H1 (cell line): ENCODE results near the gene CCDC197. TPM values are rescaled to one million over a fixed set of nuclear protein-coding genes. Genes with fewer than 3 reads are reported as not detected.

Experiments
- CTCF ChIA-PET: fragments of 300-600 bp; sonication (Branson Sonifier 250); formaldehyde crosslinking; loops from one replicate; lab custom pipeline; 2021; ENCODE audit not compliant: partially characterized antibody; lab: Charles Lee
- POLR2A ChIA-PET: fragments of 300-600 bp; sonication (Branson Sonifier 250); formaldehyde crosslinking; loops from one replicate; lab custom pipeline; 2021; ENCODE audit warnings: inconsistent platforms; ENCODE audit not compliant: partially characterized antibody; lab: Charles Lee
- DNase-seq, 2 experiments: peaks; one replicate each; pipeline versions ENCODE4 v3.0.0 to v3.0.0-alpha.2; 2010 to 2022; ENCODE audit warnings: low spot score in 2 of 2, low read depth in 1 of 2, mixed read lengths in 1 of 2
- FAIRE-seq: peaks from 2 replicates; lab custom pipeline; 2011; peaks lifted over from hg19 to GRCh38; lab: Jason Lieb, UNC
- H2AFZ ChIP-seq: 2 replicates; pipeline ENCODE4 v1.8.1; 2012; ENCODE audit warnings: low read length, inconsistent platforms
- H2AK5ac ChIP-seq: 2 replicates; pipeline ENCODE4 v1.6.1; 2013; ENCODE audit warnings: low read depth, low read length
- H2BK120ac ChIP-seq: replicated peaks from 2 replicates; pipeline ENCODE3; 2013; ENCODE audit warnings: low read depth, low read length, inconsistent platforms
- H2BK12ac ChIP-seq: 2 replicates; pipeline ENCODE4 v1.6.1; 2013; ENCODE audit warnings: low read depth, low read length
- H2BK15ac ChIP-seq: 2 replicates; pipeline ENCODE4 v1.6.1; 2013; ENCODE audit warnings: low read length
- H2BK20ac ChIP-seq: 2 replicates; pipeline ENCODE4 v1.6.1; 2013; ENCODE audit warnings: low read length
- H2BK5ac ChIP-seq: 2 replicates; pipeline ENCODE4 v1.6.1; 2013; ENCODE audit warnings: low read depth, low read length
- H3K14ac ChIP-seq: 2 replicates; pipeline ENCODE4 v1.6.1; 2013; ENCODE audit warnings: inconsistent platforms; ENCODE audit not compliant: insufficient read length
- H3K18ac ChIP-seq: 2 replicates; pipeline ENCODE4 v1.6.1; 2013; ENCODE audit warnings: low read length; ENCODE audit errors: extremely low read depth
- H3K23ac ChIP-seq: 2 replicates; pipeline ENCODE4 v1.6.1; 2013; ENCODE audit warnings: inconsistent platforms; ENCODE audit not compliant: insufficient read length
- H3K23me2 ChIP-seq: 2 replicates; pipeline ENCODE4 v1.6.1; 2013; ENCODE audit warnings: low read depth, low read length
- H3K27ac ChIP-seq: 2 replicates; pipeline ENCODE4 v1.6.1; 2011; ENCODE audit warnings: low read depth, low read length, inconsistent platforms
- H3K27me3 ChIP-seq, 4 experiments: replicated peaks in 1 of 4; 1 replicate in 1 of 4; 2 replicates in 3 of 4; pipeline versions ENCODE4 v1.6.1 to v1.8.1; 2011 to 2013; ENCODE audit warnings: low read length in 3 of 4, mild to moderate bottlenecking in 3 of 4, inconsistent platforms in 2 of 4, mixed read lengths in 2 of 4, moderate library complexity in 1 of 4; ENCODE audit not compliant: control insufficient read depth in 3 of 4, insufficient read depth in 3 of 4; ENCODE audit errors: extremely low read depth in 1 of 4
- H3K36me3 ChIP-seq, 4 experiments: 2 replicates each; pipeline versions ENCODE4 v1.6.1 to v1.8.1; 2011 to 2013; ENCODE audit warnings: mild to moderate bottlenecking in 4 of 4, low read length in 3 of 4, moderate library complexity in 2 of 4, control low read depth in 1 of 4, inconsistent platforms in 1 of 4; ENCODE audit not compliant: insufficient read depth in 4 of 4, control insufficient read depth in 2 of 4
- H3K4ac ChIP-seq: replicated peaks from 2 replicates; pipeline ENCODE3; 2013; ENCODE audit warnings: low read length, low read depth, mixed read lengths, inconsistent platforms; ENCODE audit not compliant: insufficient read length
- H3K4me1 ChIP-seq, 4 experiments: replicated peaks in 1 of 4; 1 replicate in 1 of 4; 2 replicates in 3 of 4; pipeline versions ENCODE4 v1.6.1 to v1.8.1; 2011 to 2013; ENCODE audit warnings: low read length in 3 of 4, inconsistent platforms in 2 of 4, mixed read lengths in 1 of 4; ENCODE audit not compliant: insufficient read depth in 4 of 4, control insufficient read depth in 3 of 4
- H3K4me2 ChIP-seq, 2 experiments: 2 replicates each; pipeline versions ENCODE4 v1.6.1 to v1.8.1; 2011 to 2013; ENCODE audit warnings: low read depth in 2 of 2, low read length in 2 of 2, control low read depth in 1 of 2, inconsistent platforms in 1 of 2, mild to moderate bottlenecking in 1 of 2; ENCODE audit not compliant: insufficient read depth in 1 of 2
- H3K4me3 ChIP-seq, 4 experiments: fragments of 200-600, 300-600 bp in 1 of 4; sonication (generic), shearing (Covaris generic), sonication (Bioruptor Twin) in 1 of 4; 2 replicates each; pipeline versions ENCODE4 v1.5.1 to v1.8.1; 2011 to 2016; ENCODE audit warnings: low read length in 4 of 4, low read depth in 3 of 4, control low read depth in 2 of 4, inconsistent platforms in 2 of 4, mild to moderate bottlenecking in 2 of 4, mixed read lengths in 1 of 4, moderate library complexity in 1 of 4; ENCODE audit not compliant: insufficient read depth in 2 of 4; ENCODE audit errors: extremely low read depth in 1 of 4
- H3K56ac ChIP-seq: replicated peaks from 2 replicates; pipeline ENCODE3; 2013; ENCODE audit warnings: low read depth, mild to moderate bottlenecking, mixed read lengths, low read length, inconsistent platforms; ENCODE audit not compliant: insufficient read length
- H3K79me1 ChIP-seq: 2 replicates; pipeline ENCODE4 v1.6.1; 2013; ENCODE audit warnings: low read depth, low read length, control low read depth
- H3K79me2 ChIP-seq, 2 experiments: 2 replicates each; pipeline versions ENCODE4 v1.6.1 to v1.8.1; 2012 to 2013; ENCODE audit warnings: low read length in 2 of 2, mild to moderate bottlenecking in 2 of 2, inconsistent platforms in 1 of 2; ENCODE audit not compliant: insufficient read depth in 2 of 2, control insufficient read depth in 1 of 2
- H3K9ac ChIP-seq, 4 experiments: replicated peaks in 1 of 4; 1 replicate in 1 of 4; 2 replicates in 3 of 4; pipeline versions ENCODE4 v1.6.1 to v1.8.1; 2011 to 2013; ENCODE audit warnings: low read depth in 3 of 4, low read length in 3 of 4, control low read depth in 2 of 4, mild to moderate bottlenecking in 2 of 4, moderate library complexity in 2 of 4, inconsistent platforms in 1 of 4; ENCODE audit errors: extremely low read depth in 1 of 4
- H3K9me3 ChIP-seq, 2 experiments: 2 replicates each; pipeline versions ENCODE4 v1.6.1 to v1.8.1; 2012 to 2013; ENCODE audit warnings: mild to moderate bottlenecking in 2 of 2, moderate library complexity in 2 of 2, control low read depth in 1 of 2, inconsistent platforms in 1 of 2, low read depth in 1 of 2, low read length in 1 of 2, mixed read lengths in 1 of 2; ENCODE audit not compliant: insufficient read depth in 2 of 2
- H4K20me1 ChIP-seq, 2 experiments: replicated peaks in 1 of 2; 2 replicates each; pipeline versions ENCODE3 to v1.8.1; 2011 to 2013; ENCODE audit warnings: inconsistent platforms in 2 of 2, low read length in 2 of 2, mild to moderate bottlenecking in 1 of 2; ENCODE audit not compliant: insufficient read depth in 2 of 2, control insufficient read depth in 1 of 2
- H4K5ac ChIP-seq: 2 replicates; pipeline ENCODE4 v1.6.1; 2013; ENCODE audit warnings: low read length, low read depth, mixed read lengths, inconsistent platforms; ENCODE audit not compliant: insufficient read length
- H4K8ac ChIP-seq: 2 replicates; pipeline ENCODE4 v1.8.0; 2013; ENCODE audit warnings: mild to moderate bottlenecking, moderate library complexity, low read length, inconsistent platforms; ENCODE audit not compliant: insufficient read depth; ENCODE audit errors: extremely low read depth
- H4K91ac ChIP-seq: replicated peaks from 2 replicates; pipeline ENCODE3; 2013; ENCODE audit warnings: low read length, mixed read lengths, inconsistent platforms; ENCODE audit not compliant: insufficient read length
- CEBPB ChIP-seq: IDR thresholded peaks from 2 replicates; pipeline ENCODE4 v1.6.1; 2012; ENCODE audit warnings: low read depth, low read length
- CTBP2 ChIP-seq: IDR thresholded peaks from 2 replicates; pipeline ENCODE4 v1.7.0; 2011; ENCODE audit warnings: borderline replicate concordance, mild to moderate bottlenecking, moderate library complexity, mixed read lengths, low read length; ENCODE audit not compliant: insufficient read depth, insufficient read length
- CTCF ChIP-seq, 3 experiments: IDR thresholded peaks; 1 replicate in 2 of 3; 2 replicates in 1 of 3; pipeline versions ENCODE4 v1.5.1 to v1.6.1; 2011; ENCODE audit warnings: low read length in 3 of 3, mild to moderate bottlenecking in 3 of 3, inconsistent platforms in 2 of 3, low read depth in 1 of 3, moderate library complexity in 1 of 3; ENCODE audit not compliant: insufficient read depth in 1 of 3; ENCODE audit errors: control extremely low read depth in 1 of 3
- NANOG ChIP-seq: IDR thresholded peaks from 2 replicates; pipeline ENCODE4 v1.6.1; 2011; ENCODE audit warnings: low read length, low read depth, mild to moderate bottlenecking, inconsistent platforms; ENCODE audit not compliant: insufficient read depth, poor library complexity, severe bottlenecking
- RAD21 ChIP-seq, 2 experiments: IDR thresholded peaks in 1 of 2; conservative IDR thresholded peaks in 1 of 2; 2 replicates each; pipeline ENCODE4 v1.6.1; 2011; ENCODE audit warnings: low read depth in 2 of 2, low read length in 2 of 2, improper control_type of control experiment in 1 of 2, inconsistent platforms in 1 of 2, mild to moderate bottlenecking in 1 of 2, moderate library complexity in 1 of 2
- WGBS, 2 experiments: shearing (Covaris generic) in 1 of 2; methylation state at CpG; one replicate each; pipeline versions ENCODE4 v1.1.6 to v1.1.7; 2013 to 2015; ENCODE audit warnings: low lambda C conversion rate in 2 of 2, mixed read lengths in 2 of 2, inconsistent platforms in 1 of 2, low coverage in 1 of 2, missing lambda C conversion rate in 1 of 2; ENCODE audit not compliant: insufficient replicate concordance in 2 of 2, insufficient coverage in 1 of 2, insufficient read length in 1 of 2; ENCODE audit errors: extremely low coverage in 1 of 2, missing lambda C conversion rate in 1 of 2; 5-methylcytosine and 5-hydroxymethylcytosine counted together
- polyA plus RNA-seq, 7 experiments: library from polyadenylated mRNA; depleted of rRNA in 3 of 7; stranded (reverse) in 5 of 7; unstranded in 2 of 7; fragments of >200 nt in 5 of 7; fragments of 200-250 nt in 2 of 7; gene quantifications; 1 replicate in 5 of 7; 2 replicates in 1 of 7; 4 replicates in 1 of 7; pipeline versions ENCODE4 v1.2.1 to v1.2.3, GENCODE V29; 2011 to 2013; ENCODE audit warnings: missing spikeins in 2 of 7, mixed read lengths in 2 of 7
- total RNA-seq: library from RNA; stranded (reverse); fragmentation: NEBNext Ultra II Directional; extraction: Animal tissue kit (Norgen Biotek cat#: 25700); gene quantifications from 2 replicates; pipeline ENCODE4 v1.2.1, GENCODE V29; 2021

Gene CCDC197
- total and polyA plus RNA-seq, 2 of the 8 experiments (the other 6 are each of a cell fraction or from before 2014, with no cell fraction given) = not detected

GRCh38 chr14:93953263-93953662 is 43.8 kb upstream of the CCDC197 start:
- Histone ChIP-seq H2BK12ac (no peak overlapping the region), H4K5ac (no peak overlapping the region), H2BK15ac (peak overlapping the region; percentile 19; the same call in 1 of the 2 replicates), H2BK20ac (no peak overlapping the region), H3K9ac (no peak overlapping the region), H3K4me2 (no peak overlapping the region), H3K27ac (no peak overlapping the region), H2AFZ (no peak overlapping the region), H3K56ac (no peak overlapping the region), H3K4ac (no peak overlapping the region), H4K91ac (no peak overlapping the region), H3K23ac (no peak overlapping the region), H2AK5ac (no peak overlapping the region), H2BK120ac (no peak overlapping the region)
- FAIRE-seq = no peak
- POLR2A ChIA-PET = interaction anchor here (1.5 kb wide), 1 partner anchor 17 kb away, joined by 4 read pairs; no protein-coding TSS in a partner anchor
- TF ChIP-seq CTCF (IDR thresholded peaks at IDR 0.05; ENCODE audit: control extremely low read depth in 1 of 3, insufficient read depth in 1 of 3, low read depth in 1 of 3, low read length in 3 of 3) = peak; percentile 44 to 59 (median 55)
- no peak for TF ChIP-seq CEBPB
- TF ChIP-seq CTBP2 = no peak
- TF ChIP-seq RAD21 (IDR thresholded peaks at IDR 0.05 in 1 of 2, conservative IDR thresholded peaks at IDR 0.05 in 1 of 2; ENCODE audit: low read depth in 2 of 2, low read length in 2 of 2) = peak; percentile 38 to 54
- TF ChIP-seq NANOG = no peak
- TF ChIP-seq, all 59 proteins: peak for 2
- no peak overlapping the region for H3K14ac ChIP-seq
- H3K27me3 ChIP-seq = no peaks in the 10 kb centered on the region
- H2BK5ac ChIP-seq = peak overlapping the region; percentile 16; the same call in 1 of the 2 replicates
- H3K36me3 ChIP-seq = no peaks in the 10 kb centered on the region; a peak in 1 of 8 replicates
- H3K9me3 ChIP-seq = no peaks in the 10 kb centered on the region
- no peaks in the 10 kb centered on the region for H3K79me2 ChIP-seq
- peaks cover 0 to 12% (median 4%) of the 10 kb centered on the region in 4 experiments; a peak in 3 of 7 replicates for H3K4me1 ChIP-seq
- no peaks in the 10 kb centered on the region for H4K20me1 ChIP-seq
- no peaks in the 10 kb centered on the region for H3K79me1 ChIP-seq
- no peaks in the 10 kb centered on the region for H3K23me2 ChIP-seq
- no peak overlapping the region for H3K4me3 ChIP-seq
- DNase-seq = peak in 1 of 2 experiments; percentile 65
- H4K8ac ChIP-seq = no peak overlapping the region
- WGBS, 2 experiments = 79% methylated on average over 14 of the region's 14 CpGs; no CpG with 5 or more reads in 1 of the 2 experiments
- CTCF ChIA-PET = interaction anchor here (0.8 to 20.5 kb wide), 11 partner anchors 10 to 190 kb away, joined by 3 to 484 read pairs (median 6); partner anchors contain the start of genes ASB2, CCDC197, DDX24 and IFI27L1
- H3K18ac ChIP-seq = no peak overlapping the region
